Keratinocyte (primary cell): Measurements from ENCODE around the gene HTR2B.

ENCODE experiments used
- EZH2 ChIP-seq: IDR thresholded peaks from one replicate; pipeline ENCODE4 v1.6.1; 2012; ENCODE audit warnings: inconsistent platforms, mild to moderate bottlenecking, low read length, moderate library complexity
- TF ChIP-seq, protein P1 (sequence below), 3 experiments: IDR thresholded peaks in 1 of 3; conservative IDR thresholded peaks in 1 of 3; optimal IDR thresholded peaks in 1 of 3; 2 replicates in 2 of 3; 3 replicates in 1 of 3; pipeline versions ENCODE3 to v1.5.1; 2011; ENCODE audit warnings: low read length in 3 of 3, mild to moderate bottlenecking in 3 of 3, moderate library complexity in 2 of 3, control low read depth in 1 of 3, inconsistent platforms in 1 of 3; ENCODE audit not compliant: insufficient read depth in 2 of 3; ENCODE audit errors: extremely low read depth in 1 of 3

DNA sequence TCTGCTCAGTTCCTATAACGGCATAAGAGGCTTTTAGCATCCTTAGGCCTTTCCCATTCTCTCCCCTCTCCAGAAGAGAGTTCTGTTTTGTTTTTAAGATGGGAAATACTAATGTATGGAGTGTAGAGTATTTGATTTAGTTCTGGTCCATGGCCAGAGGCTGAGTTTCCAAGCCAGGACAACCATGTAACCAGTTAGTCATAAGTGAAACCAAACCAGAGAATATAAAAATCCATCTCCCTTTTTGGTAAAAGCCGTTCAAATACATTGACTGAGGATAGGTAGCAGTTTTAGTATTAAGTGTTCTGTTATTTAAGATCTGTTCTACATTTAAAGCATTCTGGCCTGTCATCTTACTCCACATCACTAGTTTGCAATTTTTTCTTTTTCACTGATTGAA lies 65.1 kb downstream of the HTR2B start:
- TF ChIP-seq, protein P1, sequence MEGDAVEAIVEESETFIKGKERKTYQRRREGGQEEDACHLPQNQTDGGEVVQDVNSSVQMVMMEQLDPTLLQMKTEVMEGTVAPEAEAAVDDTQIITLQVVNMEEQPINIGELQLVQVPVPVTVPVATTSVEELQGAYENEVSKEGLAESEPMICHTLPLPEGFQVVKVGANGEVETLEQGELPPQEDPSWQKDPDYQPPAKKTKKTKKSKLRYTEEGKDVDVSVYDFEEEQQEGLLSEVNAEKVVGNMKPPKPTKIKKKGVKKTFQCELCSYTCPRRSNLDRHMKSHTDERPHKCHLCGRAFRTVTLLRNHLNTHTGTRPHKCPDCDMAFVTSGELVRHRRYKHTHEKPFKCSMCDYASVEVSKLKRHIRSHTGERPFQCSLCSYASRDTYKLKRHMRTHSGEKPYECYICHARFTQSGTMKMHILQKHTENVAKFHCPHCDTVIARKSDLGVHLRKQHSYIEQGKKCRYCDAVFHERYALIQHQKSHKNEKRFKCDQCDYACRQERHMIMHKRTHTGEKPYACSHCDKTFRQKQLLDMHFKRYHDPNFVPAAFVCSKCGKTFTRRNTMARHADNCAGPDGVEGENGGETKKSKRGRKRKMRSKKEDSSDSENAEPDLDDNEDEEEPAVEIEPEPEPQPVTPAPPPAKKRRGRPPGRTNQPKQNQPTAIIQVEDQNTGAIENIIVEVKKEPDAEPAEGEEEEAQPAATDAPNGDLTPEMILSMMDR (optimal IDR thresholded peaks at IDR 0.05 in 1 of 3, IDR thresholded peaks at IDR 0.05 in 1 of 3, conservative IDR thresholded peaks at IDR 0.05 in 1 of 3; ENCODE audit: extremely low read depth in 1 of 3, insufficient read depth in 2 of 3, low read length in 3 of 3): no peak
- no peak for TF ChIP-seq EZH2
